H9 (cell line): ENCODE data around the gene VPS41. TPM values are rescaled to one million over a fixed set of nuclear protein-coding genes. Genes with fewer than 3 reads are reported as not detected.

Source experiments
- DNase-seq: peaks from one replicate; pipeline ENCODE4 v3.0.0-alpha.2; 2017
- H2AFZ ChIP-seq: one replicate; pipeline ENCODE4 v1.6.1; 2013; ENCODE audit warnings: mild to moderate bottlenecking, low read length, control low read depth, moderate library complexity
- H2AK5ac ChIP-seq: 2 replicates; pipeline ENCODE4 v1.6.1; 2013; ENCODE audit warnings: low read length, control low read depth, mixed read lengths; ENCODE audit not compliant: insufficient read length
- H2BK120ac ChIP-seq: one replicate; pipeline ENCODE4 v1.6.1; 2013; ENCODE audit warnings: low read depth, mild to moderate bottlenecking, low read length, control low read depth, inconsistent platforms; ENCODE audit not compliant: poor library complexity, severe bottlenecking
- H2BK12ac ChIP-seq: 2 replicates; pipeline ENCODE4 v1.6.1; 2013; ENCODE audit warnings: low read length, control low read depth, mixed read lengths, low read depth; ENCODE audit not compliant: insufficient read length
- H2BK15ac ChIP-seq: 2 replicates; pipeline ENCODE4 v1.6.1; 2013; ENCODE audit warnings: low read depth, low read length, control low read depth
- H2BK20ac ChIP-seq: one replicate; pipeline ENCODE4 v1.6.1; 2013; ENCODE audit warnings: low read depth, mild to moderate bottlenecking, low read length, control low read depth, inconsistent platforms; ENCODE audit not compliant: poor library complexity, severe bottlenecking
- H2BK5ac ChIP-seq: 2 replicates; pipeline ENCODE4 v1.6.1; 2013; ENCODE audit warnings: low read length, control low read depth, mixed read lengths; ENCODE audit not compliant: insufficient read length
- H3K14ac ChIP-seq: 2 replicates; pipeline ENCODE4 v1.6.1; 2013; ENCODE audit warnings: low read length, control low read depth; ENCODE audit not compliant: insufficient read depth
- H3K18ac ChIP-seq: 2 replicates; pipeline ENCODE4 v1.6.1; 2013; ENCODE audit warnings: low read depth, mild to moderate bottlenecking, mixed read lengths, low read length, control low read depth; ENCODE audit not compliant: insufficient read length
- H3K23ac ChIP-seq: 2 replicates; pipeline ENCODE4 v1.6.1; 2013; ENCODE audit warnings: low read length, control low read depth, mixed read lengths, low read depth; ENCODE audit not compliant: insufficient read length
- H3K23me2 ChIP-seq: 2 replicates; pipeline ENCODE4 v1.6.1; 2013; ENCODE audit warnings: low read depth, mild to moderate bottlenecking, mixed read lengths, low read length, control low read depth; ENCODE audit not compliant: insufficient read length, poor library complexity, severe bottlenecking
- H3K27ac ChIP-seq: 2 replicates; pipeline ENCODE4 v1.5.1; 2013; ENCODE audit warnings: low read length, control low read depth, mixed read lengths, low read depth; ENCODE audit not compliant: insufficient read length
- H3K27me3 ChIP-seq: 2 replicates; pipeline ENCODE4 v1.6.1; 2013; ENCODE audit warnings: low read length, control low read depth, inconsistent platforms; ENCODE audit not compliant: insufficient read depth
- H3K4ac ChIP-seq: 2 replicates; pipeline ENCODE4 v1.6.1; 2013; ENCODE audit warnings: low read depth, mild to moderate bottlenecking, control low read depth, inconsistent platforms, low read length, moderate library complexity
- H3K4me1 ChIP-seq: 2 replicates; pipeline ENCODE4 v1.6.1; 2013; ENCODE audit warnings: low read length, control low read depth, inconsistent platforms; ENCODE audit not compliant: insufficient read depth
- H3K4me2 ChIP-seq: 2 replicates; pipeline ENCODE4 v1.6.1; 2013; ENCODE audit warnings: low read length, control low read depth, mixed read lengths; ENCODE audit not compliant: insufficient read length, insufficient read depth
- H3K56ac ChIP-seq: 2 replicates; pipeline ENCODE4 v1.6.1; 2013; ENCODE audit warnings: low read depth, mild to moderate bottlenecking, mixed read lengths, low read length, control low read depth; ENCODE audit not compliant: insufficient read length
- H3K79me1 ChIP-seq: 2 replicates; pipeline ENCODE4 v1.6.1; 2013; ENCODE audit warnings: low read depth, mild to moderate bottlenecking, moderate library complexity, low read length, control low read depth, inconsistent platforms; ENCODE audit not compliant: insufficient read depth, poor library complexity, severe bottlenecking
- H3K79me2 ChIP-seq: 2 replicates; pipeline ENCODE4 v1.6.1; 2013; ENCODE audit warnings: low read length, control low read depth, inconsistent platforms; ENCODE audit not compliant: insufficient read depth
- H3K9ac ChIP-seq: 2 replicates; pipeline ENCODE4 v1.6.1; 2013; ENCODE audit warnings: low read length, control low read depth, mixed read lengths; ENCODE audit not compliant: insufficient read length; ENCODE audit errors: extremely low read depth
- H3K9me3 ChIP-seq: one replicate; pipeline ENCODE4 v1.6.1; 2013; ENCODE audit warnings: low read depth, low read length, inconsistent platforms; ENCODE audit not compliant: control insufficient read depth
- H3T11ph ChIP-seq: one replicate; pipeline ENCODE4 v1.6.1; 2013; ENCODE audit warnings: mild to moderate bottlenecking, low read length, control low read depth, inconsistent platforms
- H4K20me1 ChIP-seq: one replicate; pipeline ENCODE4 v1.6.1; 2013; ENCODE audit not compliant: control insufficient read depth, insufficient read length, insufficient read depth
- H4K5ac ChIP-seq: 2 replicates; pipeline ENCODE4 v1.6.1; 2013; ENCODE audit warnings: low read depth, mild to moderate bottlenecking, mixed read lengths, low read length, control low read depth; ENCODE audit not compliant: insufficient read length
- H4K8ac ChIP-seq: replicated peaks from 2 replicates; pipeline ENCODE4 v1.6.1; 2013; ENCODE audit warnings: low read length, control low read depth, mixed read lengths, low read depth; ENCODE audit not compliant: insufficient read length
- H4K91ac ChIP-seq: 2 replicates; pipeline ENCODE4 v1.6.1; 2013; ENCODE audit warnings: low read depth, mild to moderate bottlenecking, moderate library complexity, mixed read lengths, low read length, control low read depth; ENCODE audit not compliant: insufficient read length
- H3K27ac Mint-ChIP-seq, 3 experiments: 2 replicates in 2 of 3; 3 replicates in 1 of 3; pipeline ENCODE4 v1.8.0; 2020 to 2021; ENCODE audit warnings: mixed read lengths in 3 of 3, mild to moderate bottlenecking in 1 of 3, moderate library complexity in 1 of 3
- H3K27me3 Mint-ChIP-seq: 2 replicates; pipeline ENCODE4 v1.8.0; 2021; ENCODE audit warnings: low read depth, mild to moderate bottlenecking, moderate library complexity, mixed read lengths
- H3K36me3 Mint-ChIP-seq, 3 experiments: 2 replicates in 2 of 3; 3 replicates in 1 of 3; pipeline ENCODE4 v1.8.0; 2020 to 2021; ENCODE audit warnings: low read depth in 3 of 3, mixed read lengths in 3 of 3; ENCODE audit not compliant: insufficient read depth in 1 of 3
- H3K4me1 Mint-ChIP-seq, 2 experiments: 2 replicates each; pipeline ENCODE4 v1.8.0; 2020; ENCODE audit warnings: mixed read lengths in 2 of 2
- H3K4me3 Mint-ChIP-seq, 2 experiments: 2 replicates in 1 of 2; 3 replicates in 1 of 2; pipeline ENCODE4 v1.8.0; 2020 to 2021; ENCODE audit warnings: mild to moderate bottlenecking in 2 of 2, mixed read lengths in 2 of 2, moderate library complexity in 1 of 2
- H3K9me3 Mint-ChIP-seq, 2 experiments: 2 replicates in 1 of 2; 3 replicates in 1 of 2; pipeline ENCODE4 v1.8.0; 2020; ENCODE audit warnings: mild to moderate bottlenecking in 2 of 2, mixed read lengths in 2 of 2, moderate library complexity in 1 of 2
- WGBS: extraction: QIAGEN DNeasy Blood & Tissue Kit; methylation state at CpG from one replicate; pipeline ENCODE4 v1.1.7; 2013; ENCODE audit warnings: missing lambda C conversion rate, low lambda C conversion rate, mixed read lengths; ENCODE audit not compliant: insufficient read length; ENCODE audit errors: extremely low coverage; 5-methylcytosine and 5-hydroxymethylcytosine counted together
- total RNA-seq: library from RNA; stranded (reverse); gene quantifications from 2 replicates; pipeline ENCODE4 v1.2.1, GENCODE V29; 2021
- TF ChIP-seq, protein P1 (sequence below): fragments of 200-600 bp; sonication (generic); conservative IDR thresholded peaks from 3 replicates; pipeline ENCODE4 v1.8.0; 2021; ENCODE audit warnings: antibody characterized with exemption, mild to moderate bottlenecking

The VPS41 gene
- total RNA-seq, 1 experiment from 2014 or later: 49.3 TPM

GRCh38 chr7:38862666-38863065 lies 46.3 kb downstream of the VPS41 start:
- no peaks in the 10 kb centered on the region for H3K9me3 Mint-ChIP-seq

More at GRCh38 chr7:38862666-38863065, 46.3 kb downstream of the VPS41 start:
- no peaks in the 10 kb centered on the region for H3K79me2 ChIP-seq
- no peak overlapping the region for H2AK5ac ChIP-seq
- H4K91ac ChIP-seq: no peak overlapping the region
- H3K27ac ChIP-seq: no peak overlapping the region
- no CpG with 5 or more reads among the region's 3 CpGs for WGBS
- H3T11ph ChIP-seq: no peak overlapping the region
- H3K9me3 ChIP-seq: no peaks in the 10 kb centered on the region
- H3K23ac ChIP-seq: no peak overlapping the region
- no peak overlapping the region for H3K4me3 Mint-ChIP-seq
- no peak overlapping the region for H2BK12ac ChIP-seq
- H3K18ac ChIP-seq: no peak overlapping the region
- H2BK5ac ChIP-seq: no peak overlapping the region
- no peak overlapping the region for H3K56ac ChIP-seq
- no peaks in the 10 kb centered on the region for H3K4me1 ChIP-seq
- no peak overlapping the region for H2AFZ ChIP-seq
- no peaks in the 10 kb centered on the region for H3K27me3 Mint-ChIP-seq
- H3K4me2 ChIP-seq: no peak overlapping the region
- no peaks in the 10 kb centered on the region for H3K79me1 ChIP-seq
- H4K20me1 ChIP-seq: no peaks in the 10 kb centered on the region
- H2BK120ac ChIP-seq: no peak overlapping the region
- H3K27me3 ChIP-seq: no peaks in the 10 kb centered on the region
- H4K8ac ChIP-seq: no peak overlapping the region
- no peaks in the 10 kb centered on the region for H3K23me2 ChIP-seq
- TF ChIP-seq, protein P1, sequence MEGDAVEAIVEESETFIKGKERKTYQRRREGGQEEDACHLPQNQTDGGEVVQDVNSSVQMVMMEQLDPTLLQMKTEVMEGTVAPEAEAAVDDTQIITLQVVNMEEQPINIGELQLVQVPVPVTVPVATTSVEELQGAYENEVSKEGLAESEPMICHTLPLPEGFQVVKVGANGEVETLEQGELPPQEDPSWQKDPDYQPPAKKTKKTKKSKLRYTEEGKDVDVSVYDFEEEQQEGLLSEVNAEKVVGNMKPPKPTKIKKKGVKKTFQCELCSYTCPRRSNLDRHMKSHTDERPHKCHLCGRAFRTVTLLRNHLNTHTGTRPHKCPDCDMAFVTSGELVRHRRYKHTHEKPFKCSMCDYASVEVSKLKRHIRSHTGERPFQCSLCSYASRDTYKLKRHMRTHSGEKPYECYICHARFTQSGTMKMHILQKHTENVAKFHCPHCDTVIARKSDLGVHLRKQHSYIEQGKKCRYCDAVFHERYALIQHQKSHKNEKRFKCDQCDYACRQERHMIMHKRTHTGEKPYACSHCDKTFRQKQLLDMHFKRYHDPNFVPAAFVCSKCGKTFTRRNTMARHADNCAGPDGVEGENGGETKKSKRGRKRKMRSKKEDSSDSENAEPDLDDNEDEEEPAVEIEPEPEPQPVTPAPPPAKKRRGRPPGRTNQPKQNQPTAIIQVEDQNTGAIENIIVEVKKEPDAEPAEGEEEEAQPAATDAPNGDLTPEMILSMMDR: no peak
- H3K27ac Mint-ChIP-seq: no peak overlapping the region
- no peak overlapping the region for H4K5ac ChIP-seq
- H3K14ac ChIP-seq: no peak overlapping the region
- no peak overlapping the region for H2BK15ac ChIP-seq
- H3K36me3 Mint-ChIP-seq: peaks cover 0 to 7% (median 0%) of the 10 kb centered on the region in 3 experiments; a peak in 2 of 7 replicates
- no peak overlapping the region for H3K4ac ChIP-seq
- H3K4me1 Mint-ChIP-seq: peaks cover 6 to 9% of the 10 kb centered on the region in 2 experiments
- no peak overlapping the region for H3K9ac ChIP-seq
- no peak for DNase-seq
- H2BK20ac ChIP-seq: no peak overlapping the region
